B cell (primary cell): Measurements from ENCODE around the gene ALG8. TPM values are rescaled to one million over a fixed set of nuclear protein-coding genes. Genes with fewer than 3 reads are reported as not detected.
A peak's percentile ranks its signal among the peaks of the same experiment; 100 is the strongest.

Experiments
- ATAC-seq: fragments of 200-7000 bp; cut with Tn5 transposase; one replicate; pipeline ENCODE4 v1.10.0; 2021; ENCODE audit warnings: low read depth, mild to moderate bottlenecking, moderate number of reproducible peaks, moderate library complexity
- CTCF ChIA-PET: fragments of 350-600 bp; sonication (Branson Sonifier 250); formaldehyde crosslinking; loops from one replicate; lab custom pipeline; 2021; ENCODE audit warnings: antibody characterized with exemption, inconsistent platforms; lab: Charles Lee
- POLR2A ChIA-PET: fragments of 350-600 bp; sonication (Branson Sonifier 250); formaldehyde crosslinking; loops from one replicate; lab custom pipeline; 2021; ENCODE audit warnings: antibody characterized with exemption; lab: Charles Lee
- DNase-seq: peaks from one replicate; pipeline ENCODE4 v3.0.0; 2013
- H2AFZ ChIP-seq: 2 replicates; pipeline ENCODE4 v1.6.1; 2012; ENCODE audit warnings: mild to moderate bottlenecking, low read depth, low read length; ENCODE audit not compliant: insufficient read depth, poor library complexity, severe bottlenecking
- H3K27ac ChIP-seq, 2 donors: 1 replicate in 1 of 2; 2 replicates in 1 of 2; pipeline ENCODE4 v1.5.1; 2012 to 2013; ENCODE audit warnings: low read length in 2 of 2, mild to moderate bottlenecking in 2 of 2, moderate library complexity in 1 of 2
- H3K27me3 ChIP-seq, 4 experiments: fragments of 200-600 bp in 1 of 4; sonication (generic) in 1 of 4; replicated peaks in 1 of 4; 1 replicate in 2 of 4; 2 replicates in 2 of 4; pipeline versions ENCODE4 v1.6.1 to v1.7.0; 2013 to 2016; ENCODE audit warnings: low read length in 3 of 4, mild to moderate bottlenecking in 2 of 4, mixed read lengths in 1 of 4, moderate library complexity in 1 of 4; ENCODE audit not compliant: insufficient read depth in 4 of 4, control insufficient read depth in 3 of 4; ENCODE audit errors: control extremely low read depth in 1 of 4
- H3K36me3 ChIP-seq, 2 experiments: replicated peaks in 1 of 2; 1 replicate in 1 of 2; 2 replicates in 1 of 2; pipeline versions ENCODE4 v1.6.1 to v1.7.1; 2013; ENCODE audit warnings: low read length in 1 of 2; ENCODE audit not compliant: insufficient read depth in 2 of 2, control insufficient read depth in 1 of 2; ENCODE audit errors: control extremely low read depth in 1 of 2, extremely low read depth in 1 of 2
- H3K4me1 ChIP-seq, 2 donors: fragments of 200-600 bp in 1 of 2; sonication (generic) in 1 of 2; 1 replicate in 1 of 2; 2 replicates in 1 of 2; pipeline versions ENCODE4 v1.5.1 to v1.6.1; 2013 to 2017; ENCODE audit warnings: low read length in 2 of 2; ENCODE audit not compliant: control insufficient read depth in 2 of 2, insufficient read depth in 2 of 2
- H3K4me2 ChIP-seq: replicated peaks from 2 replicates; pipeline ENCODE3; 2012; ENCODE audit warnings: mild to moderate bottlenecking, low read depth, low read length; ENCODE audit not compliant: poor library complexity, severe bottlenecking
- H3K4me3 ChIP-seq, 5 experiments: fragments of 200-600 bp in 1 of 5; sonication (generic) in 1 of 5; 1 replicate in 3 of 5; 2 replicates in 2 of 5; pipeline versions ENCODE4 v1.5.1 to v1.7.0; 2011 to 2016; ENCODE audit warnings: low read length in 4 of 5, mild to moderate bottlenecking in 4 of 5, low read depth in 2 of 5, control low read depth in 1 of 5, moderate library complexity in 1 of 5; ENCODE audit not compliant: insufficient read depth in 1 of 5; ENCODE audit errors: control extremely low read depth in 1 of 5, extremely low read depth in 1 of 5
- H3K79me2 ChIP-seq: fragments of 200-600 bp; sonication (generic); one replicate; pipeline ENCODE4 v1.6.0; 2016; ENCODE audit warnings: low read length; ENCODE audit not compliant: control insufficient read depth, insufficient read depth
- H3K9ac ChIP-seq: fragments of 200-600 bp; sonication (generic); 2 replicates; pipeline ENCODE4 v1.6.1; 2017; ENCODE audit warnings: mild to moderate bottlenecking, low read length, moderate library complexity
- H3K9me3 ChIP-seq, 3 donors: one replicate each; pipeline versions ENCODE4 v1.6.1 to v1.7.1; 2013; ENCODE audit warnings: low read length in 2 of 3; ENCODE audit not compliant: control insufficient read depth in 2 of 3, insufficient read depth in 1 of 3; ENCODE audit errors: control extremely low read depth in 1 of 3
- H4K20me1 ChIP-seq: 2 replicates; pipeline ENCODE4 v1.6.0; 2012; ENCODE audit warnings: mild to moderate bottlenecking, low read length; ENCODE audit not compliant: insufficient read depth, control insufficient read depth, poor library complexity, severe bottlenecking
- H3K27ac Mint-ChIP-seq: one replicate; pipeline ENCODE4 v1.8.0; 2021; ENCODE audit warnings: mixed read lengths
- H3K27me3 Mint-ChIP-seq: one replicate; pipeline ENCODE4 v1.8.0; 2021; ENCODE audit warnings: mixed read lengths
- H3K4me1 Mint-ChIP-seq: one replicate; pipeline ENCODE4 v1.8.0; 2021; ENCODE audit warnings: mixed read lengths
- H3K4me3 Mint-ChIP-seq: one replicate; pipeline ENCODE4 v1.8.0; 2021; ENCODE audit warnings: mixed read lengths
- H3K9me3 Mint-ChIP-seq: one replicate; pipeline ENCODE4 v1.8.0; 2022; ENCODE audit warnings: mixed read lengths; ENCODE audit not compliant: insufficient read depth
- EZH2 ChIP-seq: IDR thresholded peaks from 2 replicates; pipeline ENCODE4 v1.6.1; 2012; ENCODE audit warnings: borderline replicate concordance, low read depth, mild to moderate bottlenecking, moderate library complexity, low read length; ENCODE audit not compliant: insufficient read depth, poor library complexity, severe bottlenecking
- WGBS: methylation state at CpG from one replicate; pipeline ENCODE4 v1.1.5; 2013; ENCODE audit warnings: missing lambda C conversion rate; ENCODE audit not compliant: insufficient coverage; 5-methylcytosine and 5-hydroxymethylcytosine counted together
- intact Hi-C: fragments of 100-400 bp; cut with micrococcal nuclease; formaldehyde crosslinking; loops from one replicate; pipeline ENCODE4 v1.10.0; 2022
- polyA plus RNA-seq: library from polyadenylated mRNA; depleted of rRNA; stranded (reverse); fragments of >200 nt; gene quantifications from 2 replicates; pipeline ENCODE4 v1.2.3, GENCODE V29; 2012
- total RNA-seq, 2 donors: library from RNA; stranded (reverse); fragments of 120-200 nt in 1 of 2; gene quantifications; 1 replicate in 1 of 2; 2 replicates in 1 of 2; pipeline versions ENCODE4 v1.2.3 to v1.2.4, GENCODE V29; 2013 to 2022
- TF ChIP-seq, protein P1 (sequence below): fragments of 200-600 bp; IDR thresholded peaks from one replicate; pipeline ENCODE4 v1.8.0; 2022; ENCODE audit warnings: antibody characterized with exemption, mild to moderate bottlenecking

ALG8 gene
- total and polyA plus RNA-seq, 2 donors (not counting 1 experiment from before 2014, with no cell fraction given), result 16.7 to 28.5 TPM

DNA sequence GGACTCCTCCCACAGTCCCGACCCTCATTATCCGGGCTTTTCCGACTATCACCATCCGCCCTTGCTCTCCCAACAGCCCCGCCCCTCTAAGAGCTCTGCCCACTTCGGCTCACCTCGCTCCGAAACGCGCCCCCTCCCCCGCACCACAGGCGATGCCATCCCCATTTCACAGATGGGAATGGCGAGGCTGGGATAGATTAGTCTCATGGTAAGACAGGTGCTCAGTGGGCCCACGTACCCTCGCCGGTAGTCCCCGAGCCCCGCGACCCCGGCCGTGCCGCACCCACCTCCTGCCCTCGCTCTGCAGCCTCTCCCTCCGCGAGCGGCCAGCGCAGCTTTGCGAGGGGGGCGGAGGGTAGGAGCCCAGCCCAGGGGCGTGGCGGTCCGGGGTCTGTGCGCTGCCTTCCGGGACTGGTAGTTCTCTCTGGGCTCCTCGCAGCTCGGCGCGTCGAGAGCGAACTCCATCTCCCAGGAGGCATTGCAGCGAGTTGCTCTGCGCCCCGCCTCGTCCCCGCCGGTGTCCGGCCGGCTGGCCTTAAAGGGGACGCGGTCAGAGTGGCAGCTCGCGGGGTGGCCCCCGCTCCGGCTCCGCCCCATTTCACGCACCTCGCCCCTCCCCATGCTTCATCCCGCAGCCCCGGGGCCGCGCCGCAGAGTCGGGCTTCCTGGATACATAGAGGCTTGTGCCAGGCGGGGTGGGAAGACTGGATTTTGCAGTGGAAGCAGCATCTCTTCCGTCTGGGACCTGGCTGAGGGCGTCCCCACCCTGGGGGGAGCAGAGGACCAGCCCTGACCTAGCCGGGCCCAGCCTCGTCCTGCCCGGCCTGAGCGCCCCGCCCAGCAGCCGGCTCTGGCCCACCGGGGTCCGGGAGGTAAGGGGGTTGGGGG is 49.1 kb upstream of the ALG8 start, which contains the start of the genes KCTD21 and USP35:
TSS of gene KCTD21 (minus strand) at position 341 of the 888 bp plus-strand sequence. CDS start 14,072 bp downstream, outside the sequence.
TSS of gene USP35 (plus strand) at position 634 of the 888 bp plus-strand sequence. CDS start 7,327 bp downstream, outside the sequence.
- Histone ChIP-seq H3K27me3 (no peaks in the 10 kb centered on the region), H3K4me3 (peak within 1 kb of the TSS; percentile 67 to 96 (median 90)), H4K20me1 (no peaks in the 10 kb centered on the region), H3K27ac (peak within 1 kb of the TSS; percentile 55 to 77), H2AFZ (peak within 1 kb of the TSS; percentile 89), H3K4me2 (peak within 1 kb of the TSS; percentile 89), H3K9ac (peak within 1 kb of the TSS; percentile 99), H3K36me3 (no peaks in the 10 kb centered on the region), H3K79me2 (peaks cover 7% of the 10 kb centered on the region), H3K4me1 (peaks cover 24 to 28% of the 10 kb centered on the region in 2 donors), H3K9me3 (no peaks in the 10 kb centered on the region)
- ATAC-seq, result peak; percentile 93
- Mint-ChIP-seq H3K9me3 (no peaks in the 10 kb centered on the region), H3K27me3 (no peaks in the 10 kb centered on the region), H3K4me3 (peak within 1 kb of the TSS; percentile 100), H3K4me1 (peaks cover 45% of the 10 kb centered on the region), H3K27ac (peak within 1 kb of the TSS; percentile 93)
- intact Hi-C loops, result loop anchor here (1.0 to 5.0 kb wide), 6 partner anchors 39 to 386 kb away; partner anchors contain the start of genes ALG8, GAB2, INTS4 and NARS2
- under 1% methylated on average over 66 of the region's 74 CpGs for WGBS
- peak; percentile 93 for DNase-seq
- ChIA-PET CTCF (interaction anchor here (0.7 to 1.7 kb wide), 9 partner anchors 49 to 386 kb away, joined by 3 to 9 read pairs (median 3); partner anchors contain the start of genes ALG8, GAB2 and NARS2), POLR2A (interaction anchor here (0.6 to 1.8 kb wide), 3 partner anchors 49 to 131 kb away, joined by 3 to 11 read pairs (median 4); partner anchors contain the start of gene ALG8)
- TF ChIP-seq, protein P1, sequence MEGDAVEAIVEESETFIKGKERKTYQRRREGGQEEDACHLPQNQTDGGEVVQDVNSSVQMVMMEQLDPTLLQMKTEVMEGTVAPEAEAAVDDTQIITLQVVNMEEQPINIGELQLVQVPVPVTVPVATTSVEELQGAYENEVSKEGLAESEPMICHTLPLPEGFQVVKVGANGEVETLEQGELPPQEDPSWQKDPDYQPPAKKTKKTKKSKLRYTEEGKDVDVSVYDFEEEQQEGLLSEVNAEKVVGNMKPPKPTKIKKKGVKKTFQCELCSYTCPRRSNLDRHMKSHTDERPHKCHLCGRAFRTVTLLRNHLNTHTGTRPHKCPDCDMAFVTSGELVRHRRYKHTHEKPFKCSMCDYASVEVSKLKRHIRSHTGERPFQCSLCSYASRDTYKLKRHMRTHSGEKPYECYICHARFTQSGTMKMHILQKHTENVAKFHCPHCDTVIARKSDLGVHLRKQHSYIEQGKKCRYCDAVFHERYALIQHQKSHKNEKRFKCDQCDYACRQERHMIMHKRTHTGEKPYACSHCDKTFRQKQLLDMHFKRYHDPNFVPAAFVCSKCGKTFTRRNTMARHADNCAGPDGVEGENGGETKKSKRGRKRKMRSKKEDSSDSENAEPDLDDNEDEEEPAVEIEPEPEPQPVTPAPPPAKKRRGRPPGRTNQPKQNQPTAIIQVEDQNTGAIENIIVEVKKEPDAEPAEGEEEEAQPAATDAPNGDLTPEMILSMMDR, result no peak
- TF ChIP-seq EZH2, result no peak
